Adrenal gland (tissue), 12 donors: ENCODE results near the gene CDYL2. TPM values are rescaled to one million over a fixed set of nuclear protein-coding genes. Genes with fewer than 3 reads are reported as not detected.

Source experiments
- DNase-seq, 7 donors: peaks; one replicate each; pipeline ENCODE4 v3.0.0-alpha.2; 2019 to 2020
- H3K27ac ChIP-seq, 5 donors: fragments of 200-600 bp; sonication (generic) in 4 of 5; 1 replicate in 3 of 5; 2 replicates in 2 of 5; pipeline versions ENCODE4 v1.5.1 to v1.8.0; 2016 to 2020; ENCODE audit warnings: mild to moderate bottlenecking in 1 of 5
- H3K27me3 ChIP-seq: fragments of 200-600 bp; 2 replicates; pipeline ENCODE4 v1.8.0; 2021
- H3K36me3 ChIP-seq, 2 donors: fragments of 200-600 bp; replicated peaks in 1 of 2; 1 replicate in 1 of 2; 2 replicates in 1 of 2; pipeline versions ENCODE4 v1.5.1 to v1.8.0; 2018 to 2022
- H3K4me1 ChIP-seq, 2 donors: fragments of 200-600 bp; replicated peaks in 1 of 2; 1 replicate in 1 of 2; 2 replicates in 1 of 2; pipeline versions ENCODE4 v1.5.1 to v1.8.0; 2018 to 2021
- H3K4me3 ChIP-seq, 4 donors: fragments of 200-600 bp; sonication (generic) in 3 of 4; one replicate each; pipeline ENCODE4 v1.5.1; 2016 to 2018
- H3K9me3 ChIP-seq, 3 donors: fragments of 200-600 bp; sonication (generic) in 1 of 3; replicated peaks in 1 of 3; 1 replicate in 2 of 3; 2 replicates in 1 of 3; pipeline versions ENCODE4 v1.5.1 to v1.8.0; 2016 to 2021
- POLR2A ChIP-seq, 2 donors: fragments of 450-650 bp; IDR thresholded peaks; one replicate each; pipeline ENCODE4 v1.6.1; 2017; ENCODE audit warnings: antibody characterized with exemption in 2 of 2, mild to moderate bottlenecking in 2 of 2, moderate library complexity in 1 of 2
- WGBS, 4 donors: extraction: QIAGEN DNeasy Blood & Tissue Kit in 2 of 4; methylation state at CpG; one replicate each; pipeline versions ENCODE4 v1.1.5 to v1.1.7; 2013 to 2017; 5-methylcytosine and 5-hydroxymethylcytosine counted together
- intact Hi-C, 2 donors: fragments of 100-400 bp; cut with DNase I; formaldehyde crosslinking; loops; one replicate each; pipeline versions ENCODE4 v1.14.1 to v1.15.0; 2022 to 2023
- polyA plus RNA-seq, 3 donors: library from polyadenylated mRNA; stranded (reverse); fragments of 200-250 nt in 2 of 3; fragments of 350-450 nt in 1 of 3; fragmentation: Illumina TruSeq in 1 of 3; extraction: RNeasy Lipid Tissue Mini Kit (QIAGEN cat#74804) in 1 of 3; gene quantifications; one replicate each; pipeline ENCODE4 v1.2.3, GENCODE V29; 2013 to 2014
- total RNA-seq, 9 donors: library from RNA; depleted of rRNA in 4 of 9; stranded (reverse); fragments of >200 nt in 4 of 9; fragments of 120-200 nt in 1 of 9; fragmentation: NEBNext Ultra II Directional in 1 of 9; extraction: Animal tissue kit (Norgen Biotek cat#: 25700) in 1 of 9; gene quantifications; one replicate each; pipeline versions ENCODE4 v1.1.0 to v1.2.4, GENCODE V29; 2013 to 2023
- TF ChIP-seq, protein P1 (sequence below), 6 experiments: fragments of 450-650 bp in 4 of 6; fragments of 200-600 bp in 2 of 6; sonication (generic) in 1 of 6; IDR thresholded peaks; 1 replicate in 5 of 6; 2 replicates in 1 of 6; pipeline versions ENCODE4 v1.5.1 to v1.8.0; 2016 to 2021; ENCODE audit warnings: antibody characterized with exemption in 6 of 6, mild to moderate bottlenecking in 2 of 6, moderate library complexity in 1 of 6
- donor health status: healthy with polysubstance abuse.
- donor health status: Bipolar disorder and iron deficiency.
- donor health status: DM: yes; HTN: yes; CAD: no.
- donor health status: DM: no; HTN: no; CAD: no.
- donor health status: DM: no; HTN: no; CAD: no.
- donor health status: DM: yes; HTN: yes; CAD: no.

CDYL2 gene
- total and polyA plus RNA-seq, 12 donors: 0.61 to 14.0 (median 7.6) TPM

DNA sequence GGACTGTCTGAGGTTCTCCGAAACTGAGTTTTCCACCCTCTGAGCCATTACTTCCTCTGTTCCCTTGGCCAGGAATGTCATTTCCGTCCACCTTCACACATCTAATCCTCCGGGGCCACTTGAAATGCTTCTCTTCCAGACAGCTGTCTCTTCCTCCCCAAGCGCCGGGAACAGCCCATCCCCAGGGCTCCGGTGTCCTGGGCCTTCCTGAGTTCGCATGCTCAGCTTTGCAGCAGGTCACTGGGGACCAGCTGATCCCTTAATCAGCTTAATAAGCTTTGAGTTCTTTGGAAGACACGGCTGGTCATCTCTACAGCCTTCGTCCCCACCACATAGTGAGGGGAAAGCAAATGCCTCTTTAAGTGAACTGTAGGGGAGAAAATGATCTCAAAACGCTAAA lies 140.2 kb downstream of the CDYL2 start:
- H3K9me3 ChIP-seq: peaks cover 0 to 6% (median 0%) of the 10 kb centered on the region in 3 donors
- no peaks in the 10 kb centered on the region for H3K36me3 ChIP-seq
- no peak overlapping the region for H3K4me3 ChIP-seq
- no peaks in the 10 kb centered on the region for H3K27me3 ChIP-seq
- DNase-seq: no peak
- 81 to 90% (median 86%) methylated on average over 10 of the region's 10 CpGs for WGBS, 4 donors
- intact Hi-C loops: no loop called here
- no peak overlapping the region for H3K27ac ChIP-seq
- H3K4me1 ChIP-seq: no peaks in the 10 kb centered on the region
- TF ChIP-seq, protein P1, sequence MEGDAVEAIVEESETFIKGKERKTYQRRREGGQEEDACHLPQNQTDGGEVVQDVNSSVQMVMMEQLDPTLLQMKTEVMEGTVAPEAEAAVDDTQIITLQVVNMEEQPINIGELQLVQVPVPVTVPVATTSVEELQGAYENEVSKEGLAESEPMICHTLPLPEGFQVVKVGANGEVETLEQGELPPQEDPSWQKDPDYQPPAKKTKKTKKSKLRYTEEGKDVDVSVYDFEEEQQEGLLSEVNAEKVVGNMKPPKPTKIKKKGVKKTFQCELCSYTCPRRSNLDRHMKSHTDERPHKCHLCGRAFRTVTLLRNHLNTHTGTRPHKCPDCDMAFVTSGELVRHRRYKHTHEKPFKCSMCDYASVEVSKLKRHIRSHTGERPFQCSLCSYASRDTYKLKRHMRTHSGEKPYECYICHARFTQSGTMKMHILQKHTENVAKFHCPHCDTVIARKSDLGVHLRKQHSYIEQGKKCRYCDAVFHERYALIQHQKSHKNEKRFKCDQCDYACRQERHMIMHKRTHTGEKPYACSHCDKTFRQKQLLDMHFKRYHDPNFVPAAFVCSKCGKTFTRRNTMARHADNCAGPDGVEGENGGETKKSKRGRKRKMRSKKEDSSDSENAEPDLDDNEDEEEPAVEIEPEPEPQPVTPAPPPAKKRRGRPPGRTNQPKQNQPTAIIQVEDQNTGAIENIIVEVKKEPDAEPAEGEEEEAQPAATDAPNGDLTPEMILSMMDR (IDR thresholded peaks at IDR 0.05): no peak
- TF ChIP-seq POLR2A (IDR thresholded peaks at IDR 0.05): no peak

DNA sequence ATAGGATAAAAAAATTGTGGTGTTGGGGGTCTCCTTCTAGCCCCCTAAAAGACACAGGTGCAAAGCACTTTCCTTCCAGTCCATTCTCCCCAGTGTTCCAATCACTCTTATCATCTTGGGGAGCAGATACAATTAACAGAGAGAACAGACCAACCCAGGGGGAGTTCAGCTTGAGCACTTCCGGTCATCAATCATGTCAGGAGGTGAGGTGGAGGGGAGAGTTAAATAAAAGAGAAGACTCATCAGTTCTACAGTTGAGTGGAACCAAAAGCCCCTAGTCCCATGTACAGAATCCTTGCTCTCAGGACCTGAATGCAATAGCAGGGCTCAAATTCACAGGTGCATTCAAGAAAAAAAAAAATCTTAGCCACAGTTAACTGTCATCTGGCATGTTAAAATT lies 141.3 kb downstream of the CDYL2 start:
- Histone ChIP-seq H3K27ac (no peak overlapping the region), H3K4me3 (no peak overlapping the region), H3K4me1 (no peaks in the 10 kb centered on the region), H3K36me3 (no peaks in the 10 kb centered on the region), H3K27me3 (no peaks in the 10 kb centered on the region), H3K9me3 (peaks cover 0 to 6% (median 0%) of the 10 kb centered on the region in 3 donors)
- no peak for DNase-seq
- intact Hi-C loops: no loop called here
- TF ChIP-seq, protein P1 (IDR thresholded peaks at IDR 0.05): no peak
- TF ChIP-seq POLR2A (IDR thresholded peaks at IDR 0.05): no peak
- WGBS, 4 donors: 80 to 95% (median 89%) methylated on average over 1 of the region's 1 CpG

DNA sequence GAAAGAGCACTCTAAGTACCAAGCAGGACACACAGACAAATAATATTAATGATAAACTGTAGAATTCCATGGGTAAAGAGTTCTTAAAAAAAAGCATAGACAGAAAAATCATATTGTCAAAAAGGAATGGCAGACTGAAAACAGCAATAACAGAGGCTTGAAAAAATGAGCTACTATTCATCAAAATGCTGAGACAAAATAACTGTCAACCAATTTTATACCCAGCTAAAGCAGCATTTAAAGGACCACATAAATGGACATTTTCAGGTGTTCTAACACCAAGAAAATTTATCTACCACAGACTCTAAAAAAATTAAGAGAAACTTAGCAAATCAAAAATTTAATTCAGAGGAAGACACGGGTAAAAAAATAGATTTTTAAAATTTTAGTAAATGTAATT lies 144.5 kb downstream of the CDYL2 start:
- peaks cover 0 to 6% (median 0%) of the 10 kb centered on the region in 3 donors for H3K9me3 ChIP-seq
- DNase-seq: no peak
- H3K4me3 ChIP-seq: no peak overlapping the region
- no peak overlapping the region for H3K27ac ChIP-seq
- H3K27me3 ChIP-seq: no peaks in the 10 kb centered on the region
- intact Hi-C loops: no loop called here
- H3K4me1 ChIP-seq: no peaks in the 10 kb centered on the region
- 97 to 98% (median 97%) methylated on average over 1 of the region's 1 CpG for WGBS, 4 donors
- TF ChIP-seq, protein P1 (IDR thresholded peaks at IDR 0.05): no peak
- TF ChIP-seq POLR2A (IDR thresholded peaks at IDR 0.05): no peak
- H3K36me3 ChIP-seq: no peaks in the 10 kb centered on the region

DNA sequence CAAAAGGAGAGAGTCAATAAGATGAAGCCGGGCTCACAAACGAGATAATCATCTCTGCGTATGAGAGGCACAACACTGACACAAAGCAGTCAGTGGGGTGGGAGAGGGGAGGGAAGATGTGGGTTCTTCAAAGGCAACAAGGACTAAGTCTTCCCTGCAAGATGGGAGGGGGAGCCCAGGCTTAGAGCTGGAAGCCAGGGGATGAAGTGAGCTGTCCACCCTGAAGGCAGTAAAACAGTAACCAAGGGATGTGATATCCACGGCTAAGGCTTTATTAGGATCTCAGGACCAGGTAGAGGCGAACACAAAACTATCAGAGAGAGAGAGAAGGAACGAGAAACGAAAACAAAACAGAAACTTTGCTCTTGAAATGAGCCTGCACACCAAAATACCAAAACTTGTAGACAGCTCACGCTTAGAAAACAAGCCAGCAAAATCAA lies 147.7 kb downstream of the CDYL2 start:
- WGBS, 4 donors: 70 to 80% (median 73%) methylated on average over 8 of the region's 8 CpGs
- no peak overlapping the region for H3K4me3 ChIP-seq
- H3K36me3 ChIP-seq: no peaks in the 10 kb centered on the region
- no peak for DNase-seq
- H3K4me1 ChIP-seq: no peaks in the 10 kb centered on the region
- intact Hi-C loops: no loop called here
- no peak for TF ChIP-seq POLR2A (IDR thresholded peaks at IDR 0.05)
- TF ChIP-seq, protein P1 (IDR thresholded peaks at IDR 0.05): no peak
- peaks cover 0 to 6% (median 0%) of the 10 kb centered on the region in 3 donors for H3K9me3 ChIP-seq
- no peak overlapping the region for H3K27ac ChIP-seq
- H3K27me3 ChIP-seq: no peaks in the 10 kb centered on the region
